GM21717 (cell line): ENCODE results near the gene CD300LB.
"Not testable (repeated sequence)": the region's sequence is repeated elsewhere in the genome, so short reads cannot be mapped to it uniquely, and the experiment has no call there.

Experiments used
- ATAC-seq: cut with Tn5 transposase; IDR thresholded peaks from one replicate; pipeline ENCODE4 v1.9.1; 2021; ENCODE audit warnings: mild to moderate bottlenecking, moderate library complexity; ENCODE audit not compliant: unreplicated experiment

CD300LB gene

GRCh38 chr17:74499992-74500391, 31.3 kb downstream of the CD300LB start:
- ATAC-seq = no peak

GRCh38 chr17:74497471-74497870, 33.8 kb downstream of the CD300LB start:
- no peak for ATAC-seq

GRCh38 chr17:74493331-74493833, 37.9 kb downstream of the CD300LB start:
- ATAC-seq = no peak

GRCh38 chr17:74491626-74492025, 39.6 kb downstream of the CD300LB start:
- no peak for ATAC-seq

GRCh38 chr17:74490716-74491115, 40.6 kb downstream of the CD300LB start:
- ATAC-seq = no peak

- ATAC-seq = not testable (repeated sequence)
Observed at GRCh38 chr17:74488276-74488675, 43.0 kb downstream of the CD300LB start.

- no peak for ATAC-seq
Observed at GRCh38 chr17:74485841-74486240, 45.4 kb downstream of the CD300LB start.

GRCh38 chr17:74485022-74485743, 46.1 kb downstream of the CD300LB start:
- no peak for ATAC-seq

GRCh38 chr17:74484066-74484465, 47.2 kb downstream of the CD300LB start:
- no peak for ATAC-seq

GRCh38 chr17:74481621-74482020, 49.7 kb downstream of the CD300LB start:
- ATAC-seq = no peak

GRCh38 chr17:74480290-74480689, 51.0 kb downstream of the CD300LB start:
- no peak for ATAC-seq

- no peak for ATAC-seq
Observed at GRCh38 chr17:74478420-74479100, 52.7 kb downstream of the CD300LB start.

GRCh38 chr17:74477411-74477810, 53.9 kb downstream of the CD300LB start:
- ATAC-seq = no peak

- no peak for ATAC-seq
Observed at GRCh38 chr17:74475189-74475588, 56.1 kb downstream of the CD300LB start.

GRCh38 chr17:74474043-74474792, 57.1 kb downstream of the CD300LB start:
- no peak for ATAC-seq

GRCh38 chr17:74473294-74473693, 58.0 kb downstream of the CD300LB start:
- no peak for ATAC-seq

GRCh38 chr17:74472890-74473289, 58.4 kb downstream of the CD300LB start:
- no peak for ATAC-seq

- ATAC-seq = no peak
Observed at GRCh38 chr17:74471341-74471740, 59.9 kb downstream of the CD300LB start.
